SK-N-SH treated with all-trans-retinoic acid at 6 μM for 48 hours (cell line): Measurements from ENCODE around the gene PDLIM3.

ENCODE experiments used
- ARNTL ChIP-seq: fragments of 450-650 bp; formaldehyde crosslinking; IDR thresholded peaks from 2 replicates; pipeline ENCODE4 v1.5.0; 2020; ENCODE audit warnings: low read depth, mild to moderate bottlenecking, moderate library complexity, borderline replicate concordance
- BACH2 ChIP-seq: fragments of 250-450 bp; sonication (Bioruptor Pico); IDR thresholded peaks from 2 replicates; pipeline ENCODE4 v1.9.0; 2021; ENCODE audit warnings: mild to moderate bottlenecking, borderline replicate concordance
- ESRRG ChIP-seq: fragments of 250-450 bp; sonication (Bioruptor Pico); IDR thresholded peaks from 2 replicates; pipeline ENCODE4 v1.6.1; 2021; ENCODE audit warnings: mild to moderate bottlenecking
- GLIS3 ChIP-seq: fragments of 250-450 bp; sonication (Bioruptor Pico); IDR thresholded peaks from 2 replicates; pipeline ENCODE4 v1.5.0; 2020; ENCODE audit warnings: mild to moderate bottlenecking, moderate library complexity
- OSR1 ChIP-seq: fragments of 250-450 bp; sonication (Bioruptor Pico); IDR thresholded peaks from 2 replicates; pipeline ENCODE4 v1.8.0; 2022; ENCODE audit warnings: moderate library complexity, mild to moderate bottlenecking, inconsistent platforms
- PATZ1 ChIP-seq: fragments of 250-450 bp; sonication (Bioruptor Pico); IDR thresholded peaks from 2 replicates; pipeline ENCODE4 v1.8.0; 2020; ENCODE audit warnings: mild to moderate bottlenecking, moderate library complexity, borderline replicate concordance
- PPARA ChIP-seq: fragments of 250-450 bp; sonication (Bioruptor Pico); IDR thresholded peaks from 2 replicates; pipeline ENCODE4 v1.5.0; 2020; ENCODE audit warnings: mild to moderate bottlenecking, borderline replicate concordance
- RARB ChIP-seq: fragments of 250-450 bp; sonication (Bioruptor Pico); IDR thresholded peaks from 2 replicates; pipeline ENCODE4 v1.8.0; 2021; ENCODE audit warnings: mild to moderate bottlenecking, moderate library complexity
- SNAI2 ChIP-seq: fragments of 250-450 bp; sonication (Bioruptor Pico); IDR thresholded peaks from 2 replicates; pipeline ENCODE4 v1.5.0; 2020; ENCODE audit warnings: mild to moderate bottlenecking, moderate library complexity
- TCF4 ChIP-seq: fragments of 250-450 bp; sonication (Bioruptor Pico); IDR thresholded peaks from 2 replicates; pipeline ENCODE4 v1.8.0; 2021; ENCODE audit warnings: mild to moderate bottlenecking, moderate library complexity, borderline replicate concordance
- TSHZ2 ChIP-seq: fragments of 250-450 bp; sonication (Bioruptor Pico); IDR thresholded peaks from 2 replicates; pipeline ENCODE4 v1.5.0; 2020; ENCODE audit warnings: mild to moderate bottlenecking, moderate library complexity
- ZC3H10 ChIP-seq: fragments of 250-450 bp; sonication (Bioruptor Pico); IDR thresholded peaks from 2 replicates; pipeline ENCODE4 v1.5.1; 2021; ENCODE audit warnings: mild to moderate bottlenecking, moderate library complexity
- ZFP3 ChIP-seq: fragments of 250-450 bp; sonication (Bioruptor Pico); IDR thresholded peaks from 2 replicates; pipeline ENCODE4 v1.5.0; 2020; ENCODE audit warnings: mild to moderate bottlenecking, moderate library complexity
- ZNF70 ChIP-seq: fragments of 450-650 bp; formaldehyde crosslinking; IDR thresholded peaks from 2 replicates; pipeline ENCODE4 v1.5.0; 2020; ENCODE audit warnings: mild to moderate bottlenecking, moderate library complexity

- TF ChIP-seq BACH2 (CRISPR knock-in tag) (no peak), TCF4 (CRISPR knock-in tag) (no peak), ZNF70 (no peak), ESRRG (CRISPR knock-in tag) (no peak), ZFP3 (no peak), PPARA (CRISPR knock-in tag) (no peak), RARB (no peak), ZC3H10 (CRISPR knock-in tag) (no peak), TSHZ2 (CRISPR knock-in tag) (no peak), GLIS3 (CRISPR knock-in tag) (no peak), PATZ1 (CRISPR knock-in tag) (no peak), ARNTL (CRISPR knock-in tag) (no peak), SNAI2 (no peak), OSR1 (CRISPR knock-in tag) (no peak)
These were observed 70.4 kb downstream of the PDLIM3 start for GRCh38 chr4:185464887-185465286.
